Neural crest cell (in vitro differentiated cells): ENCODE results near the gene FBXL7. TPM values are rescaled to one million over a fixed set of nuclear protein-coding genes. Genes with fewer than 3 reads are reported as not detected.

Source experiments
- DNase-seq: peaks from one replicate; pipeline ENCODE4 v3.0.0; 2021; ENCODE audit warnings: low read depth, mixed read lengths, low spot score
- H3K27ac Mint-ChIP-seq: one replicate; pipeline ENCODE4 v1.8.0; 2021; ENCODE audit warnings: mild to moderate bottlenecking, mixed read lengths; ENCODE audit not compliant: unreplicated experiment
- H3K27me3 Mint-ChIP-seq: 2 replicates; pipeline ENCODE4 v1.8.0; 2021; ENCODE audit warnings: low read depth, mild to moderate bottlenecking, mixed read lengths
- H3K36me3 Mint-ChIP-seq: 2 replicates; pipeline ENCODE4 v1.8.0; 2021; ENCODE audit warnings: low read depth, mild to moderate bottlenecking, mixed read lengths
- H3K4me1 Mint-ChIP-seq: 2 replicates; pipeline ENCODE4 v1.8.0; 2021; ENCODE audit warnings: mixed read lengths
- H3K4me3 Mint-ChIP-seq: one replicate; pipeline ENCODE4 v1.8.0; 2021; ENCODE audit warnings: mild to moderate bottlenecking, mixed read lengths
- H3K9me3 Mint-ChIP-seq: 2 replicates; pipeline ENCODE4 v1.8.0; 2021; ENCODE audit warnings: mixed read lengths
- total RNA-seq: library from RNA; stranded (reverse); gene quantifications from 2 replicates; pipeline ENCODE4 v1.2.1, GENCODE V29; 2021
- TF ChIP-seq, protein P1 (sequence below): fragments of 200-600 bp; sonication (generic); conservative IDR thresholded peaks from 2 replicates; pipeline ENCODE4 v1.5.0; 2021; ENCODE audit warnings: antibody characterized with exemption, mild to moderate bottlenecking

FBXL7 gene
- total RNA-seq, 1 donor from 2014 or later: 20.8 TPM

DNA sequence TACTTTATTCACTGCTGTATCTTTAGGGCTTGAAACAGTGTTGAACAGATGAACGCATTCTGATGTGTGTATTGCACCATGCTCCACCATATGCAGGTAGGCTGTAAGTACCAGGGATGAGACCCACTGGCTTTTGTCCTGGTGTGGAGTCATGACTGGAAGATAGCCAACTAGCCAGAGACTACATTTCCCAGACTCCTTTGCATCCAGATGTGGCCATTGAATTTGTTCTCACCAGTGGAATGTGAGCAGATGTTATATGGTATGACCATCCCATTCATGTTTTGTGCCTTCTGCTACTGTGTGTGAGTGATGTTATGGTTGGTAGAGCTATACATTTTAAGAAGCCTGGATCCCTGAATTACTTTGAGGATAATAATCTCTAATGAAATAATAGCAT, 7.4 kb upstream of the FBXL7 start:
- H3K9me3 Mint-ChIP-seq: no peaks in the 10 kb centered on the region
- no peaks in the 10 kb centered on the region for H3K4me1 Mint-ChIP-seq
- H3K4me3 Mint-ChIP-seq: no peak overlapping the region
- TF ChIP-seq, protein P1, sequence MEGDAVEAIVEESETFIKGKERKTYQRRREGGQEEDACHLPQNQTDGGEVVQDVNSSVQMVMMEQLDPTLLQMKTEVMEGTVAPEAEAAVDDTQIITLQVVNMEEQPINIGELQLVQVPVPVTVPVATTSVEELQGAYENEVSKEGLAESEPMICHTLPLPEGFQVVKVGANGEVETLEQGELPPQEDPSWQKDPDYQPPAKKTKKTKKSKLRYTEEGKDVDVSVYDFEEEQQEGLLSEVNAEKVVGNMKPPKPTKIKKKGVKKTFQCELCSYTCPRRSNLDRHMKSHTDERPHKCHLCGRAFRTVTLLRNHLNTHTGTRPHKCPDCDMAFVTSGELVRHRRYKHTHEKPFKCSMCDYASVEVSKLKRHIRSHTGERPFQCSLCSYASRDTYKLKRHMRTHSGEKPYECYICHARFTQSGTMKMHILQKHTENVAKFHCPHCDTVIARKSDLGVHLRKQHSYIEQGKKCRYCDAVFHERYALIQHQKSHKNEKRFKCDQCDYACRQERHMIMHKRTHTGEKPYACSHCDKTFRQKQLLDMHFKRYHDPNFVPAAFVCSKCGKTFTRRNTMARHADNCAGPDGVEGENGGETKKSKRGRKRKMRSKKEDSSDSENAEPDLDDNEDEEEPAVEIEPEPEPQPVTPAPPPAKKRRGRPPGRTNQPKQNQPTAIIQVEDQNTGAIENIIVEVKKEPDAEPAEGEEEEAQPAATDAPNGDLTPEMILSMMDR: no peak
- no peak for DNase-seq
- H3K36me3 Mint-ChIP-seq: no peaks in the 10 kb centered on the region
- no peak overlapping the region for H3K27ac Mint-ChIP-seq
- peaks cover 21% of the 10 kb centered on the region for H3K27me3 Mint-ChIP-seq

DNA sequence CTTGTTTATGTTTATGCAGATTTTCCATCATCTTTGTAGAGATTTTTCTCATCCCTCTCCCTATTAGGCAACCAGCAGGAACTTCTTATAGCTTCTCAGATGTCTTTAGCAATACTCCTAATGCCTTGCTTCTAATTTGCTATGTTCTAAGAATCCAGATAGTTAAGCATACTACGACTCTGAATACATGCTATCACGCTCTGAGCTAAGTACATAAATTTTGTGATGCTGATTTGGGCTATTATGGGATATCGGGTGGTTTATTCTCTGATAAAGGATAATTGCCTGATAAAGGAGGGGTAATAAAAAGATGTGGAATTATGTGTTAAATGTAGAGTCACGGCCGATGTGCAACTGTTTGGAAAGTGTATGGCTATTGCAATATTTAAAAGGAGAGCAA, 6.5 kb upstream of the FBXL7 start:
- TF ChIP-seq, protein P1: no peak
- Mint-ChIP-seq H3K36me3 (no peaks in the 10 kb centered on the region), H3K4me3 (no peak overlapping the region), H3K27me3 (peaks cover 28% of the 10 kb centered on the region), H3K27ac (no peak overlapping the region), H3K4me1 (no peaks in the 10 kb centered on the region), H3K9me3 (no peaks in the 10 kb centered on the region)
- DNase-seq: no peak

DNA sequence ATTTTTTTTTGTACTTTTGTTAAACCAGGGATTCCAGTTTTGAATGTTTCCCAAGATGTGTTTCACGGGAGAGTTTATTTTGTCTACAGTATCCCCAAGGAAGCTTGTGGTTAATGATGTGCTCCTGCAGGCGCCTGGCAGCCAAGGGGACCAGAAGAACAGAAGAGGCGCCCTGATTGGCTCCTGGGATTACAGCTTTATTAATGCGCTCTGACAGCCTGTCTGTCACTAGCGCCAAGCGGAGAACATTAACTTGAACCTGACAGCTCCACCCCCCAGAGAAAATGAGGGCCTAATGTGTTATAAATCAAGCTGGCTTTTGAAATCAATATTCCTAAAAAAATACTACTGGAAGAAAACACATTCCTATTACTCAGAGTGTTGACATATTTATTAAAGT, 5.0 kb upstream of the FBXL7 start:
- Mint-ChIP-seq H3K27ac (no peak overlapping the region), H3K4me3 (no peak overlapping the region), H3K9me3 (no peaks in the 10 kb centered on the region), H3K27me3 (peaks cover 30% of the 10 kb centered on the region), H3K36me3 (no peaks in the 10 kb centered on the region), H3K4me1 (peaks cover 7% of the 10 kb centered on the region)
- TF ChIP-seq, protein P1: no peak
- no peak for DNase-seq

DNA sequence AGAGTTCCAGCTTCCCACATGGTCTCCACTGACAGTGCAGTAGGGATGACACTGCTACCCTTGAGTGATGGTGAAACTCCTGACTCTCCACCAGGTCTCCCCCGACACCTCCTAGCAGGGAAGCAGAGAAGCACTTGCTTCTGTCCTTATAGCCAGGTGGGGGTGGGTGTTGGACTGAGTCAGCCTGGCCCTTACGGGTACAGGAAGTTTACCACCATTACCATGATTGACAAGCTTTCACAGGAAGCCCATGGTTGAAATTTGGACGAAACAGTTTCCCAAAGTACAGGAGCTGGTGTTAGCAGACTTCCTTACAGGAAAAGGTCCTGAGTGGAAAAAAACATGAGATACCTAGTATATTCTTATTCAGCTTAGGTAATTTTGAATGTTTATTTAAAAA, 3.1 kb upstream of the FBXL7 start:
- Mint-ChIP-seq H3K9me3 (no peaks in the 10 kb centered on the region), H3K27me3 (peaks cover 25% of the 10 kb centered on the region), H3K4me1 (peaks cover 20% of the 10 kb centered on the region), H3K36me3 (no peaks in the 10 kb centered on the region), H3K27ac (no peak overlapping the region), H3K4me3 (no peak overlapping the region)
- no peak for DNase-seq
- TF ChIP-seq, protein P1: no peak

DNA sequence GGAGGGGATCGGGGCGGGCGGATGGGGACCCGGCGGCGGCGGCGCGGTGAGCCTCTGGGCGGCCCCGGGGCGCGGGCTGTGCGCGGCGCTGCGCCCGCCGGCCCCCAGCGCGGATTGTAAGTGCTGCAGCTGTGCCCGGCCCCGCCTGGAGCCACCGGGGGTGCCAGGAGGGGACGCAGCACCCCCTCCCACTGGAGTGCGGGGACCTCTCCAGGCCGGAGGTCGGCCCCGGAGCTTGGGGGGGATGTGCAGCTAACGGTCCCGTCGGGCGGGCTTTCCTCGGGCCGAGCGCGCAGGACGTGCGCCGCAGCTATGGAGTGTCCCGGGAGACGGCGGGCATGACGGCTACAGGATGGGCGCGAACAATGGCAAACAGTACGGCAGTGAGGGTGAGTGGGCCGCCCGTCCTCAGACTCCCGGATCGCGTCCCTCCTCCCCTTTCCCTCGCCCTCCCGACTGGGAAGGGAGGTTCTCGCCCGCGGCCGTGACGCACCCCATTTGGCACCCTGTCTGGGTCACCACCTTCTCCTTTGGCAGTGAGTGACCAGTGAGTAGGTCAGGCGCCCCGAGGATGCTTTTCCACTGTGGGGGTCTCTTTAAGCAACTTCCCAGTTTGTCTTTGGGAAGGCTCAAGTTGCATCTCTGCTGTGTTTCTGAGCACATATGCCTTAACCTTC, 483 bp downstream of the FBXL7 start:
- Mint-ChIP-seq H3K4me3 (peak overlapping the region; percentile 90), H3K27me3 (peaks cover 24% of the 10 kb centered on the region), H3K9me3 (no peaks in the 10 kb centered on the region), H3K4me1 (peaks cover 46% of the 10 kb centered on the region), H3K36me3 (peaks cover 8% of the 10 kb centered on the region), H3K27ac (peak overlapping the region; percentile 14)
- TF ChIP-seq, protein P1: peak; percentile 4
- DNase-seq: peak; percentile 42
